Activated CD4-positive, alpha-beta memory T cell treated with anti-CD3 and anti-CD28 coated beads for 36 hours (primary cell): ENCODE data around the gene SRMS. TPM values are rescaled to one million over a fixed set of nuclear protein-coding genes. Genes with fewer than 3 reads are reported as not detected.

ENCODE experiments used
- CTCF ChIA-PET: fragments of 350-600 bp; sonication (Branson Sonifier 250); formaldehyde crosslinking; loops from one replicate; lab custom pipeline; 2021; ENCODE audit warnings: antibody characterized with exemption, inconsistent platforms; lab: Charles Lee
- POLR2A ChIA-PET: fragments of 350-600 bp; sonication (Branson Sonifier 250); formaldehyde crosslinking; loops from one replicate; lab custom pipeline; 2021; ENCODE audit warnings: antibody characterized with exemption; lab: Charles Lee
- DNase-seq: peaks from one replicate; pipeline ENCODE4 v3.0.0-alpha.2; 2020
- H3K27ac Mint-ChIP-seq: one replicate; pipeline ENCODE4 v1.8.0; 2021; ENCODE audit warnings: mixed read lengths
- H3K27me3 Mint-ChIP-seq: one replicate; pipeline ENCODE4 v1.8.0; 2021; ENCODE audit warnings: mixed read lengths
- H3K36me3 Mint-ChIP-seq: one replicate; pipeline ENCODE4 v1.8.0; 2021; ENCODE audit warnings: mixed read lengths
- H3K4me1 Mint-ChIP-seq: one replicate; pipeline ENCODE4 v1.8.0; 2021; ENCODE audit warnings: low read depth, mixed read lengths
- H3K4me3 Mint-ChIP-seq: one replicate; pipeline ENCODE4 v1.8.0; 2021; ENCODE audit warnings: mild to moderate bottlenecking, mixed read lengths
- H3K9me3 Mint-ChIP-seq: one replicate; pipeline ENCODE4 v1.8.0; 2021; ENCODE audit warnings: mixed read lengths
- intact Hi-C: fragments of 100-400 bp; cut with micrococcal nuclease; formaldehyde crosslinking; loops from one replicate; pipeline ENCODE4 v1.15.1; 2023
- total RNA-seq, 2 experiments: library from RNA; stranded (reverse); gene quantifications; one replicate each; pipeline ENCODE4 v1.2.3, GENCODE V29; 2021

SRMS gene
- total RNA-seq, 2 experiments from 2014 or later = not detected

GRCh38 chr20:63537525-63538203 is 9.9 kb downstream of the SRMS start:
- peak; percentile 99 for DNase-seq
- Mint-ChIP-seq H3K9me3 (no peaks in the 10 kb centered on the region), H3K27ac (peak overlapping the region; percentile 80), H3K27me3 (no peaks in the 10 kb centered on the region), H3K4me3 (peak overlapping the region; percentile 66), H3K4me1 (peaks cover 15% of the 10 kb centered on the region), H3K36me3 (no peaks in the 10 kb centered on the region)
- ChIA-PET POLR2A (interaction anchor here (0.6 to 5.8 kb wide), 13 partner anchors 9 to 419 kb away, joined by 3 to 55 read pairs (median 3); partner anchors contain the start of genes PPDPF, RTEL1, TPD52L2 and UCKL1), CTCF (interaction anchor here (0.6 to 2.6 kb wide), 52 partner anchors 9 to 584 kb away, joined by 3 to 19 read pairs (median 4); partner anchors contain the start of genes ARFRP1, GMEB2, LIME1 and OPRL1)
- intact Hi-C loops = loop anchor here (1.0 to 10.0 kb wide), 9 partner anchors 16 to 527 kb away; partner anchors contain the start of genes PRPF6, TCEA2, TNFRSF6B and UCKL1

GRCh38 chr20:63536997-63537524 is 10.5 kb downstream of the SRMS start, which contains the start of gene PTK6:
Gene PTK6, minus strand, starts transcription at chr20:63537376. Its CDS starts 62 bp downstream, at chr20:63537314.
- H3K36me3 Mint-ChIP-seq = no peaks in the 10 kb centered on the region
- H3K4me3 Mint-ChIP-seq = peak within 1 kb of the TSS; percentile 66
- H3K27ac Mint-ChIP-seq = peak within 1 kb of the TSS; percentile 80
- ChIA-PET POLR2A (interaction anchor here (0.6 to 5.8 kb wide), 12 partner anchors 8 to 419 kb away, joined by 3 to 55 read pairs (median 3); partner anchors contain the start of genes PPDPF, TPD52L2 and UCKL1), CTCF (interaction anchor here (0.6 to 2.6 kb wide), 49 partner anchors 9 to 584 kb away, joined by 3 to 19 read pairs (median 4); partner anchors contain the start of genes ARFRP1, GMEB2, LIME1 and OPRL1)
- no peaks in the 10 kb centered on the region for H3K9me3 Mint-ChIP-seq
- DNase-seq = peak; percentile 62
- intact Hi-C loops = loop anchor here (1.0 to 10.0 kb wide), 7 partner anchors 16 to 528 kb away; partner anchors contain the start of genes PRPF6, TCEA2, TNFRSF6B and UCKL1
- H3K4me1 Mint-ChIP-seq = peaks cover 13% of the 10 kb centered on the region
- H3K27me3 Mint-ChIP-seq = no peaks in the 10 kb centered on the region

GRCh38 chr20:63536241-63536977 is 11.1 kb downstream of the SRMS start:
- CTCF ChIA-PET = interaction anchor here (0.6 to 2.6 kb wide), 13 partner anchors 13 to 444 kb away, joined by 3 to 19 read pairs (median 8); partner anchors contain the start of genes ARFRP1, LIME1, PPDPF and PRPF6
- Mint-ChIP-seq H3K9me3 (no peaks in the 10 kb centered on the region), H3K27me3 (no peaks in the 10 kb centered on the region), H3K27ac (no peak overlapping the region), H3K4me3 (no peak overlapping the region), H3K4me1 (peaks cover 13% of the 10 kb centered on the region), H3K36me3 (no peaks in the 10 kb centered on the region)
- POLR2A ChIA-PET = interaction anchor here (1.1 to 5.8 kb wide), 6 partner anchors 7 to 329 kb away, joined by 3 to 55 read pairs (median 6); partner anchors contain the start of genes PPDPF and TPD52L2
- intact Hi-C loops = loop anchor here (5.0 to 10.0 kb wide), 6 partner anchors 101 to 528 kb away; partner anchors contain the start of genes PRPF6, TCEA2, TNFRSF6B and UCKL1
- DNase-seq = no peak

GRCh38 chr20:63534831-63535651 is 12.5 kb downstream of the SRMS start:
- peaks cover 12% of the 10 kb centered on the region for H3K4me1 Mint-ChIP-seq

GRCh38 chr20:63534427-63534830 is 13.1 kb downstream of the SRMS start:
- intact Hi-C loops = loop anchor here (10.0 kb wide), 1 partner anchor 530 kb away; the partner anchor contains the start of gene TCEA2
- DNase-seq = no peak
- Mint-ChIP-seq H3K4me1 (peaks cover 12% of the 10 kb centered on the region), H3K4me3 (no peak overlapping the region), H3K36me3 (no peaks in the 10 kb centered on the region), H3K27ac (no peak overlapping the region), H3K27me3 (no peaks in the 10 kb centered on the region), H3K9me3 (no peaks in the 10 kb centered on the region)
- POLR2A ChIA-PET = interaction anchor here (5.8 kb wide), 1 partner anchor 13 kb away, joined by 55 read pairs; the partner anchor contains the start of gene PPDPF
- CTCF ChIA-PET = no interaction called here

More at GRCh38 chr20:63534831-63535651, 12.5 kb downstream of the SRMS start:
- intact Hi-C loops = loop anchor here (5.0 to 10.0 kb wide), 6 partner anchors 102 to 530 kb away; partner anchors contain the start of genes PRPF6, TCEA2, TNFRSF6B and UCKL1
- no peaks in the 10 kb centered on the region for H3K27me3 Mint-ChIP-seq
- no peak overlapping the region for H3K27ac Mint-ChIP-seq
- H3K4me3 Mint-ChIP-seq = no peak overlapping the region
- no peak for DNase-seq
- ChIA-PET CTCF (interaction anchor here (1.0 kb wide), 1 partner anchor 93 kb away, joined by 3 read pairs; no protein-coding TSS in a partner anchor), POLR2A (interaction anchor here (5.8 kb wide), 1 partner anchor 13 kb away, joined by 55 read pairs; the partner anchor contains the start of gene PPDPF)
- no peaks in the 10 kb centered on the region for H3K9me3 Mint-ChIP-seq
- H3K36me3 Mint-ChIP-seq = no peaks in the 10 kb centered on the region

GRCh38 chr20:63533871-63534393 is 13.6 kb downstream of the SRMS start:
- POLR2A ChIA-PET = interaction anchor here (5.8 kb wide), 1 partner anchor 12 kb away, joined by 55 read pairs; the partner anchor contains the start of gene PPDPF
- intact Hi-C loops = loop anchor here (10.0 kb wide), 1 partner anchor 531 kb away; the partner anchor contains the start of gene TCEA2
- CTCF ChIA-PET = no interaction called here
- Mint-ChIP-seq H3K4me1 (peaks cover 15% of the 10 kb centered on the region), H3K27me3 (no peaks in the 10 kb centered on the region), H3K9me3 (no peaks in the 10 kb centered on the region), H3K27ac (no peak overlapping the region), H3K4me3 (no peak overlapping the region), H3K36me3 (no peaks in the 10 kb centered on the region)
- no peak for DNase-seq

- CTCF ChIA-PET = no interaction called here
These were observed 14.2 kb downstream of the SRMS start for GRCh38 chr20:63533388-63533787.

GRCh38 chr20:63532449-63532971 is 15.0 kb downstream of the SRMS start:
- Mint-ChIP-seq H3K36me3 (no peaks in the 10 kb centered on the region), H3K27me3 (no peaks in the 10 kb centered on the region), H3K4me3 (no peak overlapping the region), H3K9me3 (no peaks in the 10 kb centered on the region), H3K4me1 (peaks cover 22% of the 10 kb centered on the region), H3K27ac (no peak overlapping the region)
- DNase-seq = no peak
- intact Hi-C loops = loop anchor here (10.0 kb wide), 1 partner anchor 532 kb away; the partner anchor contains the start of gene TCEA2
- POLR2A ChIA-PET = no interaction called here
- CTCF ChIA-PET = no interaction called here

More at GRCh38 chr20:63533388-63533787, 14.2 kb downstream of the SRMS start:
- DNase-seq = no peak
- H3K4me1 Mint-ChIP-seq = peaks cover 20% of the 10 kb centered on the region
- H3K36me3 Mint-ChIP-seq = no peaks in the 10 kb centered on the region
- intact Hi-C loops = loop anchor here (10.0 kb wide), 1 partner anchor 531 kb away; the partner anchor contains the start of gene TCEA2
- no peak overlapping the region for H3K4me3 Mint-ChIP-seq
- H3K27ac Mint-ChIP-seq = no peak overlapping the region
- POLR2A ChIA-PET = no interaction called here
- no peaks in the 10 kb centered on the region for H3K27me3 Mint-ChIP-seq
- no peaks in the 10 kb centered on the region for H3K9me3 Mint-ChIP-seq

GRCh38 chr20:63531686-63532448 is 15.7 kb downstream of the SRMS start:
- intact Hi-C loops = loop anchor here (10.0 kb wide), 1 partner anchor 533 kb away; the partner anchor contains the start of gene TCEA2
- H3K36me3 Mint-ChIP-seq = no peaks in the 10 kb centered on the region
- H3K27ac Mint-ChIP-seq = no peak overlapping the region
- POLR2A ChIA-PET = no interaction called here
- no peaks in the 10 kb centered on the region for H3K9me3 Mint-ChIP-seq
- no peaks in the 10 kb centered on the region for H3K27me3 Mint-ChIP-seq
- H3K4me1 Mint-ChIP-seq = peaks cover 22% of the 10 kb centered on the region
- DNase-seq = no peak
- CTCF ChIA-PET = no interaction called here
- H3K4me3 Mint-ChIP-seq = no peak overlapping the region
